ENCODE measurements around the gene CCHCR1.

CCHCR1 gene

GRCh38 chr6:31161216-31162126 lies 3.9 kb upstream of the CCHCR1 start:
- Mint-ChIP-seq H3K9me3 (no peaks in the 10 kb centered on the region), H3K4me1 (ENCODE audit: low read depth) (peaks cover 61% of the 10 kb centered on the region), H3K27me3 (no peaks in the 10 kb centered on the region), H3K4me3 (peak overlapping the region; percentile 5), H3K36me3 (ENCODE audit: low read depth) (peaks cover 36% of the 10 kb centered on the region), H3K27ac (no peak overlapping the region)

DNA sequence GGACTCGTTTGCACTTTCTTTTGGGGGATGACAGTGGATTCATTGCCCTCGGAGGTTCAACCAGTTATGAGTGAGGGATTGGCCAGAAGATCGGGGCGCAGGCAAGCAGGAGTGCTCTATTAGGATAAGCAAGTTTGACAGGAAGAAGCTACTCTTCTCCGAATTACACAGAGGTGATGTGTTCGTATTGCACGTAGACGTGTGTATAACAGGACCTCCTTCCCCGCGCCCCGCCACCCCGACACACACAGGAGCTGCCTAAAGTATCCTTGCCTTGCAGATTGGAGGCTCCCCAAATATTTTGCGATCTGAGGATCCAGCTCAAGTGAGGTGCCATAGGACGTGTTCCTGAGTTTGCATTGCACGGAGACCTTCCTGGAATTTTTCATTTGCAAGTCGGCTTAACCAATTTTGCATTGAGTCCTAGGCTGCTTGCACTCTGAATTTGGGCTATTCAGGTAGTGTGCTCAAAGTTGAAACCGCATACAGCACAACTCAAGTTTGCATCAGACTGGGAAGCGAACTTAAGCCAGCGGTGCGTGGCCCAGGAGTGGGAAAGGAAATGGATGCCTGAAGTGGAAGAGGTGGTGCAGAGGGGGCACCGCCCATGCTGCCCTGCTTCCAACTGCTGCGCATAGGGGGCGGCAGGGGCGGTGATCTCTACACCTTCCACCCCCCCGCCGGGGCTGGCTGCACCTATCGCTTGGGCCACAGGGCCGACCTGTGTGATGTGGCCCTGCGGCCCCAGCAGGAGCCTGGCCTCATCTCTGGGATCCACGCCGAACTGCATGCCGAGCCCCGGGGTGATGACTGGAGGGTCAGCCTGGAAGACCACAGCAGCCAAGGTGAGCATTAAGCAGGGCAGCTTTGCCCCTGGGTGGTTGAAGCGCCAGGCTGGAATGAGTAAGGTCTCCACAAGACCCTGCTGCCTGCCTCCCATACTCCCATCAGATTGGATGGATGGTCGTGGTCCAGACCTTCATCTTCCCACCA lies 1.6 kb upstream of the CCHCR1 start:
- Mint-ChIP-seq H3K27ac (peak overlapping the region; percentile 88), H3K4me1 (ENCODE audit: low read depth) (peaks cover 50% of the 10 kb centered on the region), H3K9me3 (no peaks in the 10 kb centered on the region), H3K36me3 (ENCODE audit: low read depth) (peaks cover 54% of the 10 kb centered on the region), H3K4me3 (peak overlapping the region; percentile 99), H3K27me3 (no peaks in the 10 kb centered on the region)

DNA sequence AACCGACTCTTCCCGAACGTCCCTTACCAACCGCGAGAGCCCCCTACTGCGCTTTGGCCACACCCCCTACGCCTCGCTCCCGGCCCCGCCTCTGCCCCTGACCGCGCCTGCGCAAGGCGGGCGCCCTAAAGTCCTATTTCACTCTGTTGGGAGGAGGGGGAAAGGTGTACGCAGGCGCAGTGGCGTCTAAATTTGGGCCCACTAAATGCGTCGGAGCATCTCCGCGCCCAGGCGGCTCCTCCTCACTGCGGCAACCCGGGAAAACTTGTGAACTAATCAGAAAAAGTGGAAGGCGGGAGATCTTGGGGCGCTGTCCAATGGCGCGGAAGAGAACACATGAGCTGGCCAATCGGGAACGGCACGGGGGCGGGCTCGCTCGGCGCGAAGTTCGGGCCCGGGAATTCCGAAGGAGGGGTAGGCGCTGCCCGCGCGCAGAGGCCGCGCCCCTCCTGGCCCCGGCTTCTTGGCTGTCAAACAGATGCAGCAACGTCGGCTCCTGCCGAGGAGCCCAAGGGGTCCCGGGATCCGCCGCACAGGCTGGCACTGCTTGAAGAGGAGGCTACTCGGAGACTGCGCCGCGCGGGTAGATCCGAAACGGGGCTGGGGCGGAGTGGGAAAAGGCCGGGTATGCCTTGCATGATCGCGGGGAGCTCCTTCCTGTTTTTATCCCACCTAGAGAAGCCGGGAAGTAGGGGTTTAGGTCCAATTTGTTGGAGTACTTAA lies 699 bp upstream of the CCHCR1 start, which contains the start of gene TCF19:
TCF19 (plus strand) TSS at position 450 of the 723 bp plus-strand sequence. CDS start 881 bp downstream, outside the sequence.
- Mint-ChIP-seq H3K4me3 (peak within 1 kb of the TSS; percentile 99), H3K4me1 (ENCODE audit: low read depth) (peaks cover 41% of the 10 kb centered on the region), H3K27me3 (no peaks in the 10 kb centered on the region), H3K36me3 (ENCODE audit: low read depth) (peaks cover 53% of the 10 kb centered on the region), H3K27ac (peak within 1 kb of the TSS; percentile 88), H3K9me3 (no peaks in the 10 kb centered on the region)

DNA sequence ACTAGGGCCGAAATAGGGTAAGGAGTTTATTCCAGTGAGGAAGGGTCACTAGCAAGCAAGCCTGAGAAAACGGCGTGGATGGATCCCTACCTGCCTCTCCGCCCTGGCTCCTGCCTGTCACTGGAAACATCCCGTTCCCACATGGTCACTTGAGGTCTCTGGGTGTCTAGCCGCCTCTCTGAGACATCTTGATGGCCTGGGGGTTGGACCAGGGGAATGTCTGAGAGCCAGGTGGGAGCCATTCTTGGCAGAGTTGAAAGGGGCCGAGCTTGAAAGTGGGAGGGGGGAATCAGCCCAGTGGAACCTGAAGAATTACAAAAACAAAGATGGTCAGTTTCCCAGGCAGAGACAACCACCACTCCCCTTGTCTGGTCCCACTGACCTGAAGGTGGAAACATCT lies 961 bp downstream of the CCHCR1 start:
- H3K4me1 Mint-ChIP-seq (ENCODE audit: low read depth): peaks cover 25% of the 10 kb centered on the region
- H3K4me3 Mint-ChIP-seq: peak overlapping the region; percentile 99
- H3K36me3 Mint-ChIP-seq (ENCODE audit: low read depth): peaks cover 36% of the 10 kb centered on the region
- no peaks in the 10 kb centered on the region for H3K9me3 Mint-ChIP-seq
- no peak overlapping the region for H3K27ac Mint-ChIP-seq
- H3K27me3 Mint-ChIP-seq: no peaks in the 10 kb centered on the region

GRCh38 chr6:31154436-31154835 lies 3.2 kb downstream of the CCHCR1 start:
- H3K27ac Mint-ChIP-seq: no peak overlapping the region
- H3K4me3 Mint-ChIP-seq: no peak overlapping the region
- H3K36me3 Mint-ChIP-seq (ENCODE audit: low read depth): peaks cover 36% of the 10 kb centered on the region
- H3K4me1 Mint-ChIP-seq (ENCODE audit: low read depth): peaks cover 17% of the 10 kb centered on the region
- no peaks in the 10 kb centered on the region for H3K27me3 Mint-ChIP-seq
- no peaks in the 10 kb centered on the region for H3K9me3 Mint-ChIP-seq

DNA sequence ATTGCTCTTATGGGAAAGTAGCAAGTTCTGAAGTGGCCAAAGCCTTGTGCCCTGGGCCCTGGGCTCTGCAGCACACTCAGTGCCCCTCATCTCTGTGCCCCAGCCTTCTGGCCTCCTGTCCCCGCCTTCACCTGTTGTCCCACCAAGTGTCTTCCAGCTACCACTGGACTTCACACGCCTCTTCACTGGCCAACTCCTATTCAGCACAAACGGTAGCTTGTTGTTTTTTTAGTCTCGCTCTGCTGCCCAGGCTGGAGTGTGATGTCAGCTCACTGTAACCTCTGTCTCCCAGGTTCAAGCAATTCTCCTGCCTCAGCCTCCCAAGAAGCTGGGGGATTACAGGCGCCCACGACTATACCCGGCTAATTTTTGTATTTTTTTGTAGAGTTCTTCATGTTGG lies 4.8 kb downstream of the CCHCR1 start:
- Mint-ChIP-seq H3K36me3 (ENCODE audit: low read depth) (peaks cover 32% of the 10 kb centered on the region), H3K27ac (no peak overlapping the region), H3K4me3 (no peak overlapping the region), H3K27me3 (no peaks in the 10 kb centered on the region), H3K9me3 (no peaks in the 10 kb centered on the region), H3K4me1 (ENCODE audit: low read depth) (peaks cover 5% of the 10 kb centered on the region)

DNA sequence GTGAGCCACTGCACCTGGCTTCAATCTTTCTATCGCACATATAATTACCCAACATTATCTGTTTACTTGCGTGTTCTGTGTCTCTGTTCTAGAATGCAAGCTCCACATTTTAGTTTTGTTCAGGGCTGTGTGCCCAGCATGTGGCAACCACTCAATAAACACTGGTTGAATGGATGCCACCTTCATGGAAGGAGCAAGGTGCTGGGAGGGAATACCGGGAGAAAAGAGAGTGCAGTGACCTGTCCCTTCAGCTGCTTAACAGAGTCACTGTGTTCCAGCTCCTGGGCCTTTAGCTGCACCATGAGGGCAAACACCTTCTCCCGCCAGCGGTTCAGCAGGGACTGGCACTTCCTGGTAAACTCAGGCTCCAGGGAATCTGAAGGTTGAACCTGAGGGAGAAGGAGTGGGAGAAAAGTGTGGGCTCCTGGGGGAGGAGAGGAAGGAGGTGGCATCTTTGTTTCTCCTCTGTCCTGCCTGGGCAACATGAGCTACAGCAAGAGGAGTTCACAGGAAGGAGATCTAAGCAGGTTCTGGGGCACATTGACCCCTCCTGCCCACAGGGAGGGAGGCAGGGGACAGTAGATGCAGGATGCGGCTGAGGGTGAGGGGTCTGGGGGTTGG lies 7.7 kb downstream of the CCHCR1 start:
- H3K4me1 Mint-ChIP-seq (ENCODE audit: low read depth): no peaks in the 10 kb centered on the region
- H3K36me3 Mint-ChIP-seq (ENCODE audit: low read depth): peaks cover 22% of the 10 kb centered on the region
- H3K27me3 Mint-ChIP-seq: no peaks in the 10 kb centered on the region
- H3K9me3 Mint-ChIP-seq: no peaks in the 10 kb centered on the region
- no peak overlapping the region for H3K27ac Mint-ChIP-seq
- H3K4me3 Mint-ChIP-seq: no peak overlapping the region

GRCh38 chr6:31145386-31145785 lies 12.2 kb downstream of the CCHCR1 start:
- no peaks in the 10 kb centered on the region for H3K4me1 Mint-ChIP-seq (ENCODE audit: low read depth)
- no peaks in the 10 kb centered on the region for H3K27me3 Mint-ChIP-seq
- no peak overlapping the region for H3K4me3 Mint-ChIP-seq
- no peak overlapping the region for H3K27ac Mint-ChIP-seq
- peaks cover 20% of the 10 kb centered on the region for H3K36me3 Mint-ChIP-seq (ENCODE audit: low read depth)
- H3K9me3 Mint-ChIP-seq: no peaks in the 10 kb centered on the region

- no peak overlapping the region for H3K27ac Mint-ChIP-seq
- H3K4me3 Mint-ChIP-seq: no peak overlapping the region
- H3K27me3 Mint-ChIP-seq: no peaks in the 10 kb centered on the region
- H3K9me3 Mint-ChIP-seq: no peaks in the 10 kb centered on the region
- H3K4me1 Mint-ChIP-seq (ENCODE audit: low read depth): no peaks in the 10 kb centered on the region
- peaks cover 18% of the 10 kb centered on the region for H3K36me3 Mint-ChIP-seq (ENCODE audit: low read depth)
Observed at GRCh38 chr6:31144970-31145340, 12.6 kb downstream of the CCHCR1 start.

- H3K4me3 Mint-ChIP-seq: no peak overlapping the region
- H3K36me3 Mint-ChIP-seq (ENCODE audit: low read depth): peaks cover 13% of the 10 kb centered on the region
- H3K9me3 Mint-ChIP-seq: no peaks in the 10 kb centered on the region
- H3K27ac Mint-ChIP-seq: no peak overlapping the region
- H3K27me3 Mint-ChIP-seq: no peaks in the 10 kb centered on the region
- no peaks in the 10 kb centered on the region for H3K4me1 Mint-ChIP-seq (ENCODE audit: low read depth)
Observed at GRCh38 chr6:31144296-31144969, 13.2 kb downstream of the CCHCR1 start.

DNA sequence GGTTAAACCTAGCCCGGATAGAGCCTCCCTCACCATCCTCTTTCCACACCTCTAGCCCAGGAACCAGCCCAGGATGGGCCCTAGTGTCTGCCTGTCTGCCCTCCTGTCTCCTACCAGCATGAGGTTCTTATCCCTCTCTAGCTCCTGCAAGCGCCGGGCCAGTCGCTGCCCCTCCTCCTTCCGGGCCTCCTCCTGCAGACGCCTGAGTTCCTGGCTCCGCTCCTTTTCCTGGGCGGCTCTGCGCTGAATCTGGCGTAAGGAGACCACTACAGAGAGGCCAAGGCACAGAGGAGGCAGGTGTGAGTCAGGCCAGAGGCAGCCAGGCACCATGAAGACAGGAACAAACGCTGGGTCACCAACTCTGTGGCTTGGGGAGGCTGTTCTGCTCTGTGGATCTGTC lies 14.5 kb downstream of the CCHCR1 start:
- no peaks in the 10 kb centered on the region for H3K4me1 Mint-ChIP-seq (ENCODE audit: low read depth)
- no peak overlapping the region for H3K4me3 Mint-ChIP-seq
- H3K27ac Mint-ChIP-seq: no peak overlapping the region
- H3K9me3 Mint-ChIP-seq: no peaks in the 10 kb centered on the region
- no peaks in the 10 kb centered on the region for H3K27me3 Mint-ChIP-seq
- H3K36me3 Mint-ChIP-seq (ENCODE audit: low read depth): peaks cover 8% of the 10 kb centered on the region

DNA sequence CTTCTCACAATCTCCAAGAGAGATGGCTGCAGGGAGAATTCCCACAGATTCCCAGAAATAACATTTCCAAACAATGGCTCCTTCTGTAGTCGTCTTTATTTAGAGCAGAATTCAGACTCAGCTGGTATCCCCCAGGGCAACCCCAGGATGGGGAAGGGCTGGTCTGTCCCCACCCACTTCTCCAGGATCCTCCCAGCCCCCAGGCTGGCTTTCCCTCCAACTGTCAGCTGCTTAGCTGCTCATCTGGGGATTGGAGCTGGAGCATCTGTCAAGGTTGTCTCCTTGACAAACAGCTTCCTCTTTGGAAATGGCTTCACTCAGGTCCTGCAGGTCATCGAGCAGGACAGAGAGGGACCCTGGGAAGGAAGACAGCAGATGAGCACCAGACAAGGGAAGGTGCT lies 15.2 kb downstream of the CCHCR1 start:
- Mint-ChIP-seq H3K27me3 (no peaks in the 10 kb centered on the region), H3K36me3 (ENCODE audit: low read depth) (peaks cover 8% of the 10 kb centered on the region), H3K4me3 (no peak overlapping the region), H3K27ac (no peak overlapping the region), H3K4me1 (ENCODE audit: low read depth) (peaks cover 4% of the 10 kb centered on the region), H3K9me3 (no peaks in the 10 kb centered on the region)

- Mint-ChIP-seq H3K9me3 (no peaks in the 10 kb centered on the region), H3K4me1 (ENCODE audit: low read depth) (peaks cover 5% of the 10 kb centered on the region), H3K27ac (no peak overlapping the region), H3K27me3 (no peaks in the 10 kb centered on the region), H3K4me3 (no peak overlapping the region), H3K36me3 (ENCODE audit: low read depth) (peaks cover 8% of the 10 kb centered on the region)
Observed at GRCh38 chr6:31140643-31141042, 17.0 kb downstream of the CCHCR1 start.

GRCh38 chr6:31139599-31139998 lies 18.0 kb downstream of the CCHCR1 start:
- no peak overlapping the region for H3K4me3 Mint-ChIP-seq
- H3K9me3 Mint-ChIP-seq: no peaks in the 10 kb centered on the region
- H3K36me3 Mint-ChIP-seq (ENCODE audit: low read depth): peaks cover 4% of the 10 kb centered on the region
- peaks cover 5% of the 10 kb centered on the region for H3K4me1 Mint-ChIP-seq (ENCODE audit: low read depth)
- no peak overlapping the region for H3K27ac Mint-ChIP-seq
- H3K27me3 Mint-ChIP-seq: no peaks in the 10 kb centered on the region

Data from stimulated activated naive CD8-positive, alpha-beta T cell treated with anti-CD3 and anti-CD28 coated beads, Interleukin-15, Interleukin-2, amounts not matched to agents 100 ng/mL and 50 ng/mL, for 24 hours (primary cell).